ENCODE measurements around the gene GABBR2. TPM values are rescaled to one million over a fixed set of nuclear protein-coding genes. Genes with fewer than 3 reads are reported as not detected.

GABBR2 gene
- total and polyA plus RNA-seq, 2 of the 8 experiments (the other 6 are each of a cell fraction or from before 2014, with no cell fraction given): 0.50 to 1.2 TPM

DNA sequence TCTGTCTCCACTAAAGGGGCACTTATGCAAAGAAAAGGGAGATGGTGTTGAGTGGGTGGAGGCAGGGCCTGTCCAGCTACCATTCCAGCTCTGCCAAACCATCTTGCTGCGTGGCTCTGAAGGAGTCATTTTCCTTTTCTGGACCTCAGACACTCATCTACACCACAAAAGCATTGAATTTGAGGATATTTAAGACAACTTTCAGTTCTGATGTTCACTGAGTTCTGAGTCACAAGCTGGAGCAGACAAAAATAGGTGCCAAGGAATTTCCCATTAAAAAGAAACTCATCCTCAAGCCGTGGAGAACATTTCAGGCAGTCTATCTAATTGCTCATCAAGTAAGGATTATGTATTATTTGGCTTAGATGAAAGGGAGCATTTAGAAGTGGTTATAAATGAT is 258.2 kb downstream of the GABBR2 start:
- 97% methylated on average over 2 of the region's 2 CpGs; no CpG with 5 or more reads in 1 of the 2 experiments for whole genome bisulfite sequencing, 2 experiments (ENCODE audit: extremely low coverage in 1 of 2, insufficient coverage in 1 of 2, insufficient read length in 1 of 2, insufficient replicate concordance in 2 of 2, low coverage in 1 of 2, low lambda C conversion rate in 2 of 2, missing lambda C conversion rate in 1 of 2)
- no peak overlapping the region for H2BK120ac ChIP-seq (replicated peaks; ENCODE audit: low read depth, low read length)
- H2AFZ ChIP-seq (ENCODE audit: low read length): no peak overlapping the region
- H3K36me3 ChIP-seq (ENCODE audit: control insufficient read depth in 2 of 4, insufficient read depth in 4 of 4, low read length in 3 of 4): no peaks in the 10 kb centered on the region
- FAIRE-seq: no peak
- H3K4me2 ChIP-seq (ENCODE audit: insufficient read depth in 1 of 2, low read depth in 2 of 2, low read length in 2 of 2): no peak overlapping the region
- H4K91ac ChIP-seq (replicated peaks; ENCODE audit: insufficient read length, low read length): no peak overlapping the region
- no peak overlapping the region for H3K4me3 ChIP-seq (ENCODE audit: extremely low read depth in 1 of 4, insufficient read depth in 2 of 4, low read depth in 3 of 4, low read length in 4 of 4)
- no peak overlapping the region for H2BK20ac ChIP-seq (ENCODE audit: low read length)
- no peak overlapping the region for H3K9ac ChIP-seq (replicated peaks in 1 of 4; ENCODE audit: extremely low read depth in 1 of 4, low read depth in 3 of 4, low read length in 3 of 4)
- H3K14ac ChIP-seq (ENCODE audit: insufficient read length): no peak overlapping the region
- no peaks in the 10 kb centered on the region for H3K27me3 ChIP-seq (replicated peaks in 1 of 4; ENCODE audit: control insufficient read depth in 3 of 4, extremely low read depth in 1 of 4, insufficient read depth in 3 of 4, low read length in 3 of 4)
- H3K9me3 ChIP-seq (ENCODE audit: insufficient read depth in 2 of 2, low read depth in 1 of 2, low read length in 1 of 2): peaks cover 0 to 3% of the 10 kb centered on the region in 2 experiments; a peak in 1 of 4 replicates
- no peak overlapping the region for H3K23ac ChIP-seq (ENCODE audit: insufficient read length)
- no peak overlapping the region for H4K8ac ChIP-seq (ENCODE audit: extremely low read depth, insufficient read depth, low read length)
- DNase-seq (ENCODE audit: low read depth in 1 of 2, low spot score in 2 of 2): no peak
- no peak overlapping the region for H3K56ac ChIP-seq (replicated peaks; ENCODE audit: insufficient read length, low read depth, low read length)
- H2BK5ac ChIP-seq (ENCODE audit: low read depth, low read length): no peak overlapping the region
- no peaks in the 10 kb centered on the region for H3K79me1 ChIP-seq (ENCODE audit: low read depth, low read length)
- ChIA-PET POLR2A (ENCODE audit: partially characterized antibody) (interaction anchor here (1.4 kb wide), 1 partner anchor 7 kb away, joined by 3 read pairs; no protein-coding TSS in a partner anchor), CTCF (ENCODE audit: partially characterized antibody) (interaction anchor here (1.5 kb wide), 1 partner anchor 35 kb away, joined by 3 read pairs; no protein-coding TSS in a partner anchor)
- H2AK5ac ChIP-seq (ENCODE audit: low read depth, low read length): no peak overlapping the region
- H3K18ac ChIP-seq (ENCODE audit: extremely low read depth, low read length): no peak overlapping the region
- H3K4me1 ChIP-seq (replicated peaks in 1 of 4; ENCODE audit: control insufficient read depth in 3 of 4, insufficient read depth in 4 of 4, low read length in 3 of 4): peaks cover 0 to 3% (median 2%) of the 10 kb centered on the region in 4 experiments; a peak in 3 of 7 replicates
- H2BK15ac ChIP-seq (ENCODE audit: low read length): no peak overlapping the region
- H3K23me2 ChIP-seq (ENCODE audit: low read depth, low read length): no peaks in the 10 kb centered on the region
- H3K79me2 ChIP-seq (ENCODE audit: control insufficient read depth in 1 of 2, insufficient read depth in 2 of 2, low read length in 2 of 2): no peaks in the 10 kb centered on the region
- no peak overlapping the region for H4K5ac ChIP-seq (ENCODE audit: insufficient read length, low read depth, low read length)
- H4K20me1 ChIP-seq (replicated peaks in 1 of 2; ENCODE audit: control insufficient read depth in 1 of 2, insufficient read depth in 2 of 2, low read length in 2 of 2): no peaks in the 10 kb centered on the region
- no peak overlapping the region for H3K27ac ChIP-seq (ENCODE audit: low read depth, low read length)
- no peak overlapping the region for H3K4ac ChIP-seq (replicated peaks; ENCODE audit: insufficient read length, low read depth, low read length)
- no peak for TF ChIP-seq KDM4A (IDR thresholded peaks at IDR 0.05; ENCODE audit: low read depth, low read length, severe bottlenecking)
- TF ChIP-seq ASH2L (IDR thresholded peaks at IDR 0.05; ENCODE audit: low read length): no peak
- no peak for TF ChIP-seq HDAC6 (IDR thresholded peaks at IDR 0.05; ENCODE audit: low read depth, low read length)
- no peak for TF ChIP-seq ZNF274 (IDR thresholded peaks at IDR 0.05; ENCODE audit: borderline replicate concordance, extremely low read depth, low read length)
- TF ChIP-seq BCL11A (IDR thresholded peaks at IDR 0.05; ENCODE audit: low read depth in 2 of 2, low read length in 2 of 2): no peak
- TF ChIP-seq, protein P1, sequence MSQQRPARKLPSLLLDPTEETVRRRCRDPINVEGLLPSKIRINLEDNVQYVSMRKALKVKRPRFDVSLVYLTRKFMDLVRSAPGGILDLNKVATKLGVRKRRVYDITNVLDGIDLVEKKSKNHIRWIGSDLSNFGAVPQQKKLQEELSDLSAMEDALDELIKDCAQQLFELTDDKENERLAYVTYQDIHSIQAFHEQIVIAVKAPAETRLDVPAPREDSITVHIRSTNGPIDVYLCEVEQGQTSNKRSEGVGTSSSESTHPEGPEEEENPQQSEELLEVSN (IDR thresholded peaks at IDR 0.05): no peak
- TF ChIP-seq KDM1A (IDR thresholded peaks at IDR 0.05; ENCODE audit: borderline replicate concordance, low read length): no peak
- TF ChIP-seq, protein P2, sequence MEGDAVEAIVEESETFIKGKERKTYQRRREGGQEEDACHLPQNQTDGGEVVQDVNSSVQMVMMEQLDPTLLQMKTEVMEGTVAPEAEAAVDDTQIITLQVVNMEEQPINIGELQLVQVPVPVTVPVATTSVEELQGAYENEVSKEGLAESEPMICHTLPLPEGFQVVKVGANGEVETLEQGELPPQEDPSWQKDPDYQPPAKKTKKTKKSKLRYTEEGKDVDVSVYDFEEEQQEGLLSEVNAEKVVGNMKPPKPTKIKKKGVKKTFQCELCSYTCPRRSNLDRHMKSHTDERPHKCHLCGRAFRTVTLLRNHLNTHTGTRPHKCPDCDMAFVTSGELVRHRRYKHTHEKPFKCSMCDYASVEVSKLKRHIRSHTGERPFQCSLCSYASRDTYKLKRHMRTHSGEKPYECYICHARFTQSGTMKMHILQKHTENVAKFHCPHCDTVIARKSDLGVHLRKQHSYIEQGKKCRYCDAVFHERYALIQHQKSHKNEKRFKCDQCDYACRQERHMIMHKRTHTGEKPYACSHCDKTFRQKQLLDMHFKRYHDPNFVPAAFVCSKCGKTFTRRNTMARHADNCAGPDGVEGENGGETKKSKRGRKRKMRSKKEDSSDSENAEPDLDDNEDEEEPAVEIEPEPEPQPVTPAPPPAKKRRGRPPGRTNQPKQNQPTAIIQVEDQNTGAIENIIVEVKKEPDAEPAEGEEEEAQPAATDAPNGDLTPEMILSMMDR (IDR thresholded peaks at IDR 0.05; ENCODE audit: control extremely low read depth in 1 of 3, insufficient read depth in 1 of 3, low read depth in 1 of 3, low read length in 3 of 3): no peak
- no peak for TF ChIP-seq NANOG (IDR thresholded peaks at IDR 0.05; ENCODE audit: insufficient read depth, low read depth, low read length, poor library complexity, severe bottlenecking)
- no peak overlapping the region for H2BK12ac ChIP-seq (ENCODE audit: low read depth, low read length)

All from H1 (cell line).